ENCODE results near the gene GOLGA7B.
A peak's percentile ranks its signal among the peaks of the same experiment; 100 is the strongest.

Gene GOLGA7B

DNA sequence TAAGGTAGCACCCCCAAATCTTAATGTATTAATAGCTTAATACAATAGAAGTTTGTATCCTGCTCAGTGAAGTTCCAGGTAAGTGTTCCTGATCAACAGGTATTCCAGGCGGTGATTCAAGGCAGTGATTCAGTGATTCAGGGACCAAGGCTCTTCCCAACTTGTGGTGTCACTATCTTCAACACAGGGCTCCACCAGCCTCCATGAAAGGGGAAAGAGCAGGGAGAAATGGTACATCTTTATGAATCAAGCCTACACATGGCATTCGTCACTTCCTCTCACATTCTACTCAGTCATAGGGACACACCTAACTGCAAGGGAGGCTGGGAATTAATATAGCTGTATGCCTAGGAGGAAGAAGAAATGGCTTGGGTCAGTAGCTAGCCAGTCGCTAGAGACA, 5.1 kb downstream of the GOLGA7B start:
- no peak for ATAC-seq
- TF ChIP-seq, protein P1, sequence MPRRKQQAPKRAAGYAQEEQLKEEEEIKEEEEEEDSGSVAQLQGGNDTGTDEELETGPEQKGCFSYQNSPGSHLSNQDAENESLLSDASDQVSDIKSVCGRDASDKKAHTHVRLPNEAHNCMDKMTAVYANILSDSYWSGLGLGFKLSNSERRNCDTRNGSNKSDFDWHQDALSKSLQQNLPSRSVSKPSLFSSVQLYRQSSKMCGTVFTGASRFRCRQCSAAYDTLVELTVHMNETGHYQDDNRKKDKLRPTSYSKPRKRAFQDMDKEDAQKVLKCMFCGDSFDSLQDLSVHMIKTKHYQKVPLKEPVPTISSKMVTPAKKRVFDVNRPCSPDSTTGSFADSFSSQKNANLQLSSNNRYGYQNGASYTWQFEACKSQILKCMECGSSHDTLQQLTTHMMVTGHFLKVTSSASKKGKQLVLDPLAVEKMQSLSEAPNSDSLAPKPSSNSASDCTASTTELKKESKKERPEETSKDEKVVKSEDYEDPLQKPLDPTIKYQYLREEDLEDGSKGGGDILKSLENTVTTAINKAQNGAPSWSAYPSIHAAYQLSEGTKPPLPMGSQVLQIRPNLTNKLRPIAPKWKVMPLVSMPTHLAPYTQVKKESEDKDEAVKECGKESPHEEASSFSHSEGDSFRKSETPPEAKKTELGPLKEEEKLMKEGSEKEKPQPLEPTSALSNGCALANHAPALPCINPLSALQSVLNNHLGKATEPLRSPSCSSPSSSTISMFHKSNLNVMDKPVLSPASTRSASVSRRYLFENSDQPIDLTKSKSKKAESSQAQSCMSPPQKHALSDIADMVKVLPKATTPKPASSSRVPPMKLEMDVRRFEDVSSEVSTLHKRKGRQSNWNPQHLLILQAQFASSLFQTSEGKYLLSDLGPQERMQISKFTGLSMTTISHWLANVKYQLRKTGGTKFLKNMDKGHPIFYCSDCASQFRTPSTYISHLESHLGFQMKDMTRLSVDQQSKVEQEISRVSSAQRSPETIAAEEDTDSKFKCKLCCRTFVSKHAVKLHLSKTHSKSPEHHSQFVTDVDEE (CRISPR knock-in tag; IDR thresholded peaks at IDR 0.05): no peak
- TF ChIP-seq ZNF565 (CRISPR knock-in tag; conservative IDR thresholded peaks at IDR 0.05; ENCODE audit: low read depth): no peak

DNA sequence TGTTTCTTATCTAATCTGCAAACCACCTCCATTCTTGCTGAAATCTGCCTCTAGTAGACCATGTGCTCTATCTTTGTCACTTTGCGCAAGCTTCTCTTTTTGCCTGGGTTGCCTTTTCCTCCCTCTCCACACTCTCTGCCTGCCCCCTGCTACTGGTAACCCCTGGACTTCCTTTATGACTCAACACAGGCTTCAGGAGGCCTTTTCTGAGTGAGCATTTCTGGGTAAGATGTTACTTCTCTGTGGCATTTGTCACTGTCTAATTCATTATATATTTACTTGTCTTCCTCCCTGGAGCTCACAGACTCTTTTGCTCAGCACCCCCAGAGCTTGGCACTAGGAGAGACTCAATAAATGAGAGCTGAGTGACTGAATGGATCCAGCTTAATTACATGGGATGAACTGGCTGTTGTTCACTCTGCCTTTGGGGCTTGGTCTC, 8.4 kb downstream of the GOLGA7B start:
- TF ChIP-seq ESRRG (CRISPR knock-in tag; IDR thresholded peaks at IDR 0.05) (no peak), ARNTL (CRISPR knock-in tag; IDR thresholded peaks at IDR 0.05; ENCODE audit: borderline replicate concordance, low read depth) (no peak), BACH2 (CRISPR knock-in tag; IDR thresholded peaks at IDR 0.05; ENCODE audit: borderline replicate concordance) (no peak), ISL1 (CRISPR knock-in tag; IDR thresholded peaks at IDR 0.05) (no peak), RARB (CRISPR knock-in tag; IDR thresholded peaks at IDR 0.05) (no peak), SNAI2 (CRISPR knock-in tag; IDR thresholded peaks at IDR 0.05) (no peak), GLIS3 (CRISPR knock-in tag; IDR thresholded peaks at IDR 0.05) (no peak), OSR1 (CRISPR knock-in tag; IDR thresholded peaks at IDR 0.05) (no peak), ZNF8 (CRISPR knock-in tag; IDR thresholded peaks at IDR 0.05) (no peak), ZNF565 (CRISPR knock-in tag; conservative IDR thresholded peaks at IDR 0.05; ENCODE audit: low read depth) (no peak)
- TF ChIP-seq, protein P1 (CRISPR knock-in tag; IDR thresholded peaks at IDR 0.05): no peak
- TF ChIP-seq, protein P2, sequence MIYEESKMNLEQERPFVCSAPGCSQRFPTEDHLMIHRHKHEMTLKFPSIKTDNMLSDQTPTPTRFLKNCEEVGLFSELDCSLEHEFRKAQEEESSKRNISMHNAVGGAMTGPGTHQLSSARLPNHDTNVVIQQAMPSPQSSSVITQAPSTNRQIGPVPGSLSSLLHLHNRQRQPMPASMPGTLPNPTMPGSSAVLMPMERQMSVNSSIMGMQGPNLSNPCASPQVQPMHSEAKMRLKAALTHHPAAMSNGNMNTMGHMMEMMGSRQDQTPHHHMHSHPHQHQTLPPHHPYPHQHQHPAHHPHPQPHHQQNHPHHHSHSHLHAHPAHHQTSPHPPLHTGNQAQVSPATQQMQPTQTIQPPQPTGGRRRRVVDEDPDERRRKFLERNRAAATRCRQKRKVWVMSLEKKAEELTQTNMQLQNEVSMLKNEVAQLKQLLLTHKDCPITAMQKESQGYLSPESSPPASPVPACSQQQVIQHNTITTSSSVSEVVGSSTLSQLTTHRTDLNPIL (CRISPR knock-in tag; IDR thresholded peaks at IDR 0.05; ENCODE audit: low read depth): no peak
- TF ChIP-seq, protein P3, sequence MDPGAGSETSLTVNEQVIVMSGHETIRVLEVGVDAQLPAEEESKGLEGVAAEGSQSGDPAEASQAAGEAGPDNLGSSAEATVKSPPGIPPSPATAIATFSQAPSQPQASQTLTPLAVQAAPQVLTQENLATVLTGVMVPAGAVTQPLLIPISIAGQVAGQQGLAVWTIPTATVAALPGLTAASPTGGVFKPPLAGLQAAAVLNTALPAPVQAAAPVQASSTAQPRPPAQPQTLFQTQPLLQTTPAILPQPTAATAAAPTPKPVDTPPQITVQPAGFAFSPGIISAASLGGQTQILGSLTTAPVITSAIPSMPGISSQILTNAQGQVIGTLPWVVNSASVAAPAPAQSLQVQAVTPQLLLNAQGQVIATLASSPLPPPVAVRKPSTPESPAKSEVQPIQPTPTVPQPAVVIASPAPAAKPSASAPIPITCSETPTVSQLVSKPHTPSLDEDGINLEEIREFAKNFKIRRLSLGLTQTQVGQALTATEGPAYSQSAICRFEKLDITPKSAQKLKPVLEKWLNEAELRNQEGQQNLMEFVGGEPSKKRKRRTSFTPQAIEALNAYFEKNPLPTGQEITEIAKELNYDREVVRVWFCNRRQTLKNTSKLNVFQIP (CRISPR knock-in tag; IDR thresholded peaks at IDR 0.05; ENCODE audit: borderline replicate concordance, low read depth): no peak
- TF ChIP-seq, protein P4, sequence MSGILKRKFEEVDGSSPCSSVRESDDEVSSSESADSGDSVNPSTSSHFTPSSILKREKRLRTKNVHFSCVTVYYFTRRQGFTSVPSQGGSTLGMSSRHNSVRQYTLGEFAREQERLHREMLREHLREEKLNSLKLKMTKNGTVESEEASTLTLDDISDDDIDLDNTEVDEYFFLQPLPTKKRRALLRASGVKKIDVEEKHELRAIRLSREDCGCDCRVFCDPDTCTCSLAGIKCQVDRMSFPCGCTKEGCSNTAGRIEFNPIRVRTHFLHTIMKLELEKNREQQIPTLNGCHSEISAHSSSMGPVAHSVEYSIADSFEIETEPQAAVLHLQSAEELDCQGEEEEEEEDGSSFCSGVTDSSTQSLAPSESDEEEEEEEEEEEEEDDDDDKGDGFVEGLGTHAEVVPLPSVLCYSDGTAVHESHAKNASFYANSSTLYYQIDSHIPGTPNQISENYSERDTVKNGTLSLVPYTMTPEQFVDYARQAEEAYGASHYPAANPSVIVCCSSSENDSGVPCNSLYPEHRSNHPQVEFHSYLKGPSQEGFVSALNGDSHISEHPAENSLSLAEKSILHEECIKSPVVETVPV (CRISPR knock-in tag; IDR thresholded peaks at IDR 0.05): no peak
- ATAC-seq: no peak

DNA sequence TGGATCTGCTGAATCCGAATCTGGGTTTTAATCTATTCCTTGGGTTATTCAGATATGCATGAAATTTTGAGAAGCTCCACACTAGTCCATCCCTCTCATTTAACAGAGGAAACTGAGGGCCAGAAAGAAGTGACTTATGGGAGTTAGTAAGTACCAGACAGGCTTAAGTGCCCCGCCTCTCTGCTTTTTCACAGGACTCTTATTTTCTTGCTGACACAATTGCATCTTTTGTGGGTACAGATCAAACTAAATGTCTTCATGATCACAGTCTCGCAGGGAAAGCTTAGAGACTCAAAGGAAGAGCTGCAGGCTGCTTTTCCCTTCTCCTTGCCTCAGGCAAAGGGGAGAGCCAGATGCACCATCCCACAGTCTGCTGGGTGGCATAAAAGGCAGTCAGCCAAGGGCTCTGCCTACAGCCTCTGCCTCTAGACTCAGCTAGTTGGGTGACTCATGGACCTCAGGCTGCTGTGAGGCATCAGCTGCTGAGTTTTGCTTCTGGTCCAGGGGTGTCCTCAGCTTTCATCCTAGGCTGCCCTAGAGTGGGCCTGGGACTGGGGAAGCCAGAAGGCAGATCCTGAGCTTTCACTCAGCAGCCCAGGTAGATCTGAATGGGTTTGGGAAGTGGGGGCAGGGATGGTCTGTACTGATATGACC, 11.6 kb downstream of the GOLGA7B start:
- no peak for TF ChIP-seq SNAI2 (CRISPR knock-in tag; IDR thresholded peaks at IDR 0.05)
- TF ChIP-seq ZFP30 (CRISPR knock-in tag; IDR thresholded peaks at IDR 0.05): no peak
- no peak for TF ChIP-seq ISL1 (CRISPR knock-in tag; IDR thresholded peaks at IDR 0.05)
- TF ChIP-seq, protein P1 (CRISPR knock-in tag; IDR thresholded peaks at IDR 0.05): no peak
- TF ChIP-seq, protein P4 (CRISPR knock-in tag; IDR thresholded peaks at IDR 0.05): no peak
- TF ChIP-seq RARB (CRISPR knock-in tag; IDR thresholded peaks at IDR 0.05): no peak
- no peak for TF ChIP-seq CSDC2 (CRISPR knock-in tag; IDR thresholded peaks at IDR 0.05)
- TF ChIP-seq PPARA (CRISPR knock-in tag; IDR thresholded peaks at IDR 0.05; ENCODE audit: borderline replicate concordance): no peak
- TF ChIP-seq BACH2 (CRISPR knock-in tag; IDR thresholded peaks at IDR 0.05; ENCODE audit: borderline replicate concordance): no peak
- TF ChIP-seq ESRRG (CRISPR knock-in tag; IDR thresholded peaks at IDR 0.05): no peak
- TF ChIP-seq TCF4 (CRISPR knock-in tag; IDR thresholded peaks at IDR 0.05; ENCODE audit: borderline replicate concordance): no peak
- TF ChIP-seq ARNTL (CRISPR knock-in tag; IDR thresholded peaks at IDR 0.05; ENCODE audit: borderline replicate concordance, low read depth): no peak
- TF ChIP-seq, protein P2 (CRISPR knock-in tag; IDR thresholded peaks at IDR 0.05; ENCODE audit: low read depth): no peak
- peak; percentile 76 for ATAC-seq

Data from SK-N-SH treated with all-trans-retinoic acid at 6 μM for 48 hours (cell line).